ENCODE data around the gene APEX1.
"Not testable (repeated sequence)": the region's sequence is repeated elsewhere in the genome, so short reads cannot be mapped to it uniquely, and the experiment has no call there.

APEX1 gene

DNA sequence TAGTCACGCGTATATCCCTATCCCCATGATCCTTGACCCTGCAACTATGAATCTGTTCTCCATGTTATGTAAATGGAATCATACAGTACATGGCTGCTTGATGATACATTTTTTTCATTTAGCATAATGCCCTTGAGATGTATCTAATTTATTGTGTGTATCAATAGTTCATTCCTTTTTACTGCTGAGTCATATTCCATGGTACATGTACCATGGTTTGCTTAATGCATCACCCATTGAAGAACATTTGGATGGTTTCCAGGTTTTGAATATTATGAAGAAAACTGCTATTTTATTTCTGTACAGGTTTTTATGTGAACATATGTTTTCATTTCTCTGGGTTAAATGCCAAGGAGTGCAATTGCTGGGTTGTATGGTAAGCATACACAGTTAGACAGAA, 46.3 kb downstream of the APEX1 start:
- H3K4me3 ChIP-seq (ENCODE audit: low read depth, low read length): no peak overlapping the region
- DNase-seq (ENCODE audit: low read depth): peak; percentile 54
- TF ChIP-seq CTCF (conservative IDR thresholded peaks at IDR 0.05; ENCODE audit: low read depth, low read length): no peak

GRCh38 chr14:20503898-20504297, 48.9 kb downstream of the APEX1 start:
- TF ChIP-seq CTCF (conservative IDR thresholded peaks at IDR 0.05; ENCODE audit: low read depth, low read length): no peak
- DNase-seq (ENCODE audit: low read depth): no peak
- H3K4me3 ChIP-seq (ENCODE audit: low read depth, low read length): no peak overlapping the region

GRCh38 chr14:20506276-20506675, 51.2 kb downstream of the APEX1 start:
- not testable (repeated sequence) for H3K4me3 ChIP-seq (ENCODE audit: low read depth, low read length); DNase-seq (ENCODE audit: low read depth)

DNA sequence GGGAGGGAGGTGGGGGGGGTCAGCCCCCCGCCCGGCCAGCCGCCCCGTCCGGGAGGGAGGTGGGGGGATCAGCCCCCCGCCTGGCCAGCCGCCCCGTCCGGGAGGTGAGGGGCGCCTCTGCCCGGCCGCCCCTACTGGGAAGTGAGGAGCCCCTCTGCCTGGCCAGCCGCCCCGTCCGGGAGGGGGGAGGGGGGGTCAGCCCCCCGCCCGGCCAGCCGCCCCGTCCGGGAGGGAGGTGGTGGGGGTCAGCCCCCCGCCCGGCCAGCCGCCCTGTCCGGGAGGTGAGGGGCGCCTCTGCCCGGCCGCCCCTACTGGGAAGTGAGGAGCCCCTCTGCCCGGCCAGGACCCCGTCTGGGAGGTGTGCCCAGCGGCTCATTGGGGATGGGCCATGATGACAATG, 51.7 kb downstream of the APEX1 start:
- not testable (repeated sequence) for H3K4me3 ChIP-seq (ENCODE audit: low read depth, low read length); DNase-seq (ENCODE audit: low read depth)
